Measurements from ENCODE around the gene TMEM169.

DNA sequence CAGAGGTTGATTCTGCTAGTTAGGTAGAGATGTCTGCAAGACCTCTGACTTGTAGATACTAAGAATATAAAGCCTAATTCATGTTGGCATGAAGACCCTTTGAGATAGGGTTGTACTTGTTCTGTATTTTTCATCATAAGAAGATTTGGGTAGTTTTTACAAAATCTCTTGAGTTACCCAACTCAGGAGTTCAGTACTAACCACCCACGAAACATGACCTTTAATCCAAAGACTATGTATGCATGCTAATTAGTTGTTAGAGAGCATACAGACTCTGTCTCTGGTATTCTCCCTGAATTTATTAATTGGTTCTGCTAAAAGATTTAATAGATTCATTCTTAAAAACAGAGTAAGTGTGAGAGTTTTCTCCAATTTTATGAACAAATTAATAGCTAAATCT, 17.1 kb upstream of the TMEM169 start:
- TF ChIP-seq, protein P1, sequence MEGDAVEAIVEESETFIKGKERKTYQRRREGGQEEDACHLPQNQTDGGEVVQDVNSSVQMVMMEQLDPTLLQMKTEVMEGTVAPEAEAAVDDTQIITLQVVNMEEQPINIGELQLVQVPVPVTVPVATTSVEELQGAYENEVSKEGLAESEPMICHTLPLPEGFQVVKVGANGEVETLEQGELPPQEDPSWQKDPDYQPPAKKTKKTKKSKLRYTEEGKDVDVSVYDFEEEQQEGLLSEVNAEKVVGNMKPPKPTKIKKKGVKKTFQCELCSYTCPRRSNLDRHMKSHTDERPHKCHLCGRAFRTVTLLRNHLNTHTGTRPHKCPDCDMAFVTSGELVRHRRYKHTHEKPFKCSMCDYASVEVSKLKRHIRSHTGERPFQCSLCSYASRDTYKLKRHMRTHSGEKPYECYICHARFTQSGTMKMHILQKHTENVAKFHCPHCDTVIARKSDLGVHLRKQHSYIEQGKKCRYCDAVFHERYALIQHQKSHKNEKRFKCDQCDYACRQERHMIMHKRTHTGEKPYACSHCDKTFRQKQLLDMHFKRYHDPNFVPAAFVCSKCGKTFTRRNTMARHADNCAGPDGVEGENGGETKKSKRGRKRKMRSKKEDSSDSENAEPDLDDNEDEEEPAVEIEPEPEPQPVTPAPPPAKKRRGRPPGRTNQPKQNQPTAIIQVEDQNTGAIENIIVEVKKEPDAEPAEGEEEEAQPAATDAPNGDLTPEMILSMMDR (IDR thresholded peaks at IDR 0.05) = no peak
- TF ChIP-seq POLR2A (IDR thresholded peaks at IDR 0.05) = no peak

Data from thyroid gland (tissue), 4 donors.